Natural killer cell treated with Interleukin-12 subunit alpha and Interleukin-12 subunit beta and Interleukin-15 and Interleukin-18, amount 100 ng/mL, for 72 hours (primary cell): ENCODE data around the gene ZMYND12. TPM values are rescaled to one million over a fixed set of nuclear protein-coding genes. Genes with fewer than 3 reads are reported as not detected.

Source experiments
- ATAC-seq, 2 donors: fragments of 150-1000 bp; cut with Tn5 transposase in 1 of 2; sonication (Bioruptor Pico), chemical (Tn5 transposase) in 1 of 2; 2 replicates each; pipeline ENCODE4 v1.10.0; 2021
- DNase-seq: peaks from one replicate; pipeline ENCODE4 v3.0.0; 2022; ENCODE audit warnings: low spot score
- H3K27ac Mint-ChIP-seq, 2 donors: 1 replicate in 1 of 2; 2 replicates in 1 of 2; pipeline ENCODE4 v1.8.0; 2022; ENCODE audit warnings: mixed read lengths in 2 of 2, mild to moderate bottlenecking in 1 of 2, moderate library complexity in 1 of 2
- H3K27me3 Mint-ChIP-seq, 2 donors: 1 replicate in 1 of 2; 2 replicates in 1 of 2; pipeline ENCODE4 v1.8.0; 2022; ENCODE audit warnings: mixed read lengths in 2 of 2
- H3K36me3 Mint-ChIP-seq: one replicate; pipeline ENCODE4 v1.8.0; 2022; ENCODE audit warnings: mixed read lengths
- H3K4me1 Mint-ChIP-seq, 2 donors: 1 replicate in 1 of 2; 2 replicates in 1 of 2; pipeline ENCODE4 v1.8.0; 2022; ENCODE audit warnings: low read depth in 2 of 2, mixed read lengths in 2 of 2, mild to moderate bottlenecking in 1 of 2
- H3K4me3 Mint-ChIP-seq: one replicate; pipeline ENCODE4 v1.8.0; 2022; ENCODE audit warnings: mixed read lengths
- H3K9me3 Mint-ChIP-seq: 2 replicates; pipeline ENCODE4 v1.8.0; 2022; ENCODE audit warnings: mixed read lengths
- total RNA-seq, 2 donors: library from RNA; stranded (reverse); gene quantifications; one replicate each; pipeline ENCODE4 v1.2.3, GENCODE V29; 2022

The ZMYND12 gene
- total RNA-seq, 2 donors from 2014 or later = not detected

DNA sequence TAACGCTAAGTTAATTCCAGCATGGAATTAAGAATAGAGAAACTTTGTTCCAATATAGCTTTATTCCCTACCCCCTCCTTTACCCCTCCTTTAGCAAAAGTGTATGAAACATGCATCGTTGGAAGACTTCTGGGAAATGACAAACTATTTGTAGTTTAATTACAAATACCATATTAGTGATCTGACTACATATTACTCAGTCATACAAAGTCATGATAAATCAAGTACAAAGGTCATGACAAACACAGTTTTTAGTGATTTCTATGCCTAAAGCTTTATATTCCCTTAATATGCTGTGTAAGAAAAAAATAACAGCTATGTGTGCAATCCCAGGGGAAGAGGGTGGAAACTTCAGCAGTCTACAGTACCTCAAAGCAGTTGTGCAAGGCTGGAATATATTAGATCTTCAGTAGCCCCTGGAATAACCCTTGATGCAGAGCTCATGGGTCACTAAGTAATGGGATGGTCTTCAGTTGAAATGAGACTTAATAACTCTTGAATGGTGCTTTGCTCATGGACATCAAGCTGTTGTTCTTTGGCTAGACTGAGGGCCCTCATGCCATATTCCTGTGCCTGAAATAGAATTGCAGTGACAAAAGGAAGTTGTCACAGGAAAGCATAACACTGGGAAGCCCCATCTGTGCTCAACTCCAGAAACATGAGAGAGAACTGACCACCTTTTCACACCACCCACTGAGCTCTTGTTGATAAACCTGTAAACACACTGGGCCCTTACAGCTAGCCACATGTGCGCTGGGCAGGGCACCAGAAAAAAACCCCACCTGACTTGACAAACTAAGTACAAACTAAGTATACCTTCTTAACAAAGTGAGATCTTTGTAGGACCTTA lies 25.3 kb downstream of the ZMYND12 start:
- peaks cover 3 to 11% of the 10 kb centered on the region in 2 donors for H3K27me3 Mint-ChIP-seq
- ATAC-seq = no peak
- H3K36me3 Mint-ChIP-seq = no peaks in the 10 kb centered on the region
- H3K4me3 Mint-ChIP-seq = no peak overlapping the region
- no peaks in the 10 kb centered on the region for H3K9me3 Mint-ChIP-seq
- H3K4me1 Mint-ChIP-seq = peaks cover 0 to 5% of the 10 kb centered on the region in 2 donors
- DNase-seq = no peak
- no peak overlapping the region for H3K27ac Mint-ChIP-seq

DNA sequence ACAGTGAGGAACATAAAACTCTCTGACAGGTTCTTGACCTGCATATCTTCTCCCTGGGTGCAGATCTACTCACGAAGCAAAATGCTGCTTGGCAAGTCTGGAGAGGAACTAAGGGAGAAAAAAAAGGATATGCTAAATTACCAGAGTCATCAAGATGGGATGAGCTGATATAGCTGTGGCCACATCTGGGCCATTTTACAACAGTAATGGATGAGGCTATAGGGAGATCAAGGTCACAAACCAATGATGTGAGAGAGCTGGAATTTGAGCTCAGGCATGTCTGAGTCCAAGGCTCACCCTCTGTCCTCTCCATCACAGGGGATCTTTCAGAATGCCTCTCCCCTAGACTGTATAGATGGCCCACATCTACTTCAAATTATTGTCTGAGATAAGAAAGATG lies 26.2 kb downstream of the ZMYND12 start:
- no peak for ATAC-seq
- H3K4me3 Mint-ChIP-seq = no peak overlapping the region

GRCh38 chr1:42427240-42427639 lies 28.6 kb downstream of the ZMYND12 start:
- Mint-ChIP-seq H3K27me3 (peaks cover 4 to 29% of the 10 kb centered on the region in 2 donors), H3K4me3 (no peak overlapping the region), H3K36me3 (no peaks in the 10 kb centered on the region), H3K4me1 (peaks cover 0 to 5% of the 10 kb centered on the region in 2 donors), H3K9me3 (no peaks in the 10 kb centered on the region), H3K27ac (no peak overlapping the region)
- DNase-seq = no peak
- no peak for ATAC-seq

More for the DNA sequence above, 26.2 kb downstream of the ZMYND12 start:
- no peaks in the 10 kb centered on the region for H3K36me3 Mint-ChIP-seq
- peaks cover 0 to 20% of the 10 kb centered on the region in 2 donors for H3K27me3 Mint-ChIP-seq
- H3K9me3 Mint-ChIP-seq = no peaks in the 10 kb centered on the region
- no peak overlapping the region for H3K27ac Mint-ChIP-seq
- no peak for DNase-seq
- H3K4me1 Mint-ChIP-seq = peaks cover 0 to 5% of the 10 kb centered on the region in 2 donors

- DNase-seq (no peak), ATAC-seq (no peak)
These were observed 31.6 kb downstream of the ZMYND12 start for GRCh38 chr1:42424201-42424600.

GRCh38 chr1:42423681-42424080 lies 32.1 kb downstream of the ZMYND12 start:
- Mint-ChIP-seq H3K27ac (no peak overlapping the region), H3K4me3 (no peak overlapping the region), H3K4me1 (no peaks in the 10 kb centered on the region), H3K9me3 (no peaks in the 10 kb centered on the region), H3K27me3 (peaks cover 10 to 43% of the 10 kb centered on the region in 2 donors), H3K36me3 (no peaks in the 10 kb centered on the region)
- DNase-seq (no peak), ATAC-seq (no peak)

More at GRCh38 chr1:42424201-42424600, 31.6 kb downstream of the ZMYND12 start:
- H3K4me3 Mint-ChIP-seq = no peak overlapping the region
- peaks cover 10 to 43% of the 10 kb centered on the region in 2 donors for H3K27me3 Mint-ChIP-seq
- H3K36me3 Mint-ChIP-seq = no peaks in the 10 kb centered on the region
- no peaks in the 10 kb centered on the region for H3K9me3 Mint-ChIP-seq
- H3K4me1 Mint-ChIP-seq = no peaks in the 10 kb centered on the region
- no peak overlapping the region for H3K27ac Mint-ChIP-seq

GRCh38 chr1:42422737-42423136 lies 33.1 kb downstream of the ZMYND12 start:
- DNase-seq (no peak), ATAC-seq (no peak)
- H3K27ac Mint-ChIP-seq = no peak overlapping the region
- H3K9me3 Mint-ChIP-seq = no peaks in the 10 kb centered on the region
- H3K27me3 Mint-ChIP-seq = peaks cover 10 to 43% of the 10 kb centered on the region in 2 donors
- H3K4me1 Mint-ChIP-seq = no peaks in the 10 kb centered on the region
- no peaks in the 10 kb centered on the region for H3K36me3 Mint-ChIP-seq
- no peak overlapping the region for H3K4me3 Mint-ChIP-seq

GRCh38 chr1:42420911-42421585 lies 34.8 kb downstream of the ZMYND12 start:
- Mint-ChIP-seq H3K4me1 (no peaks in the 10 kb centered on the region), H3K4me3 (no peak overlapping the region), H3K27ac (no peak overlapping the region), H3K36me3 (no peaks in the 10 kb centered on the region), H3K9me3 (no peaks in the 10 kb centered on the region), H3K27me3 (peaks cover 10 to 34% of the 10 kb centered on the region in 2 donors)
- no peak for ATAC-seq
- DNase-seq = no peak

DNA sequence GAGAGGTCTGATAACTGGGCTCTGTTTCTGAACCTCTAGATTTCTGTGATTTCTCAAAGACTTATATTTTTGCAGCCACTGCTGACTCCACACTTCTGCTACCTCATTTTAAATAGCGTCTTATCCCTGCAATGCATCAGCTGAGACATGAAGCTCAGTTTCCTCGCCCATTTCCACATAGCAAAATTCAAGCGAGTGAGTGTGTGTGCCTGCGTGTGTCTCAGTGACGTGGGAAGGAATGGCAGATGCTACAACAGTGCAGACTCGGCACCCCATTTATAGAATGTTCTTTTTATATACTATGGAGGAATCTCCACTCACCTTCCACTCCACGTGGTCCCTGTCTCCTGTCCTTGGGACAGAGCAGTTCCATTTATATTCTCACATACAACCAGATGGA lies 35.7 kb downstream of the ZMYND12 start:
- DNase-seq = no peak
- H3K27me3 Mint-ChIP-seq = peaks cover 12 to 34% of the 10 kb centered on the region in 2 donors
- H3K27ac Mint-ChIP-seq = no peak overlapping the region
- H3K4me1 Mint-ChIP-seq = no peaks in the 10 kb centered on the region
- H3K4me3 Mint-ChIP-seq = no peak overlapping the region
- ATAC-seq = no peak
- H3K36me3 Mint-ChIP-seq = no peaks in the 10 kb centered on the region
- no peaks in the 10 kb centered on the region for H3K9me3 Mint-ChIP-seq

- Mint-ChIP-seq H3K27ac (no peak overlapping the region), H3K4me1 (no peaks in the 10 kb centered on the region), H3K4me3 (no peak overlapping the region), H3K27me3 (peaks cover 15 to 29% of the 10 kb centered on the region in 2 donors), H3K36me3 (no peaks in the 10 kb centered on the region), H3K9me3 (no peaks in the 10 kb centered on the region)
- DNase-seq (no peak), ATAC-seq (peak; percentile 17 to 43)
These were observed 36.5 kb downstream of the ZMYND12 start for GRCh38 chr1:42419126-42419821.

- Mint-ChIP-seq H3K36me3 (no peaks in the 10 kb centered on the region), H3K4me1 (no peaks in the 10 kb centered on the region)
These were observed 37.3 kb downstream of the ZMYND12 start for GRCh38 chr1:42418516-42418915.

DNA sequence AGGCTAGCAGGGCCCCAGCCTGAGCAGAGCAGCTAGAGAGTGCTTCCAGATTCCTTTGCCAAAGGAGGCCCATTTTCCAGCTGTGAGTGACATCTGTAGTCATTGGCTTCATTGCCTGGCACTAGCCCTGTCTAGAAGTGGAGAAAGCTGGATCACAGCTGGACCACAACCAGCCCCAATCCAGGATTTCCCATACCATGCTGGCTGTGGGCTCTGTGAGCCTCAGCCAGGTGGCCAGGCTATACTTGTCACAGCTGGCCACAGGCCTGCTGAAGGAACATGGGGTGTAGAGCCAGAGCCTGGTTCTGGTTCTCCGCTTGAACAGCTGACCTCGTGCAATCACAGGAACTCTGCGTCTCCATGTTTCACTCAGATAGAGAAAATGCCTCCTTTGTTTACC lies 38.7 kb downstream of the ZMYND12 start:
- Mint-ChIP-seq H3K9me3 (no peaks in the 10 kb centered on the region), H3K27me3 (peaks cover 14 to 21% of the 10 kb centered on the region in 2 donors), H3K4me3 (no peak overlapping the region), H3K36me3 (no peaks in the 10 kb centered on the region), H3K4me1 (no peaks in the 10 kb centered on the region), H3K27ac (no peak overlapping the region)
- ATAC-seq (peak in 1 of 2 donors; percentile 48), DNase-seq (no peak)

More at GRCh38 chr1:42418516-42418915, 37.3 kb downstream of the ZMYND12 start:
- Mint-ChIP-seq H3K27ac (no peak overlapping the region), H3K4me3 (no peak overlapping the region), H3K9me3 (no peaks in the 10 kb centered on the region), H3K27me3 (peaks cover 14 to 24% of the 10 kb centered on the region in 2 donors)
- DNase-seq (no peak), ATAC-seq (no peak)

DNA sequence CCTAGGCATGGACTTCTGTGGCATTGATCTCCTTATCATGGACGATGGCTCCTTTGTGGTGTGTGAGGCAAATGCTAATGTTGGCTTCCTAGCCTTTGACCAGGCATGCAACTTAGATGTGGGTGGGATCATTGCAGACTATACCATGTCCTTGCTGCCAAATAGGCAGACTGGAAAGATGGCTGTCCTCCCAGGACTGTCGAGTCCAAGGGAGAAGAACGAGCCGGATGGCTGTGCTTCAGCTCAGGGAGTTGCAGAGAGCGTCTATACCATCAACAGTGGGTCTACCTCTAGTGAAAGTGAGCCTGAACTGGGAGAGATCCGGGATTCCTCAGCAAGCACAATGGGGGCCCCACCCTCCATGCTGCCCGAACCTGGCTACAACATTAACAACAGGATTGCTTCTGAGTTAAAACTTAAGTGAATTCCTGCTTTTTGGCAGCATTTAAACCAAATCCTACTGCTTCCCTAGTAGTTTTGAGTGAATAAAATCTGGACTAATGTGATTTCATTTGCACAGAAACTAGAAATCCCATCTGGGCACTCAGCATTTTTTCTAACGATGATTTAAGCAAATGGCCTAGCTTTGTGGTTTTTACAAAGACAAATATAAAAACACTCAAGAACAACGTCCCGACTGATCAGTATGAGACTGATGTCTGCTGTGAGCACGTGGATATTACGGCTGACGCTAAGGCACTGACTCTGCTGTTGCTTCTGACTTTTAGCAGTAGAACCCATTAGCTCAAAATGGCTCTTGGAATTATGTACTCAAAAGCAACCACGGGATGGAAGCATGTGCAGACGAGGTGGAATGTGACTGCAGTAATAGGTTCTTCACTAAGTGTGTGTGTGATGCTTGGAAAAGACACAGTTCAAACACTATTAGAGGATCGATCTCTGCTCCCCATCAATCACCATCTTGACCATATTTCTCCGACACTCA lies 41.0 kb downstream of the ZMYND12 start:
- H3K9me3 Mint-ChIP-seq = no peaks in the 10 kb centered on the region
- no peak overlapping the region for H3K4me3 Mint-ChIP-seq
- ATAC-seq (no peak), DNase-seq (no peak)
- no peaks in the 10 kb centered on the region for H3K36me3 Mint-ChIP-seq
- H3K4me1 Mint-ChIP-seq = no peaks in the 10 kb centered on the region
- no peak overlapping the region for H3K27ac Mint-ChIP-seq
- H3K27me3 Mint-ChIP-seq = peaks cover 7 to 9% of the 10 kb centered on the region in 2 donors

DNA sequence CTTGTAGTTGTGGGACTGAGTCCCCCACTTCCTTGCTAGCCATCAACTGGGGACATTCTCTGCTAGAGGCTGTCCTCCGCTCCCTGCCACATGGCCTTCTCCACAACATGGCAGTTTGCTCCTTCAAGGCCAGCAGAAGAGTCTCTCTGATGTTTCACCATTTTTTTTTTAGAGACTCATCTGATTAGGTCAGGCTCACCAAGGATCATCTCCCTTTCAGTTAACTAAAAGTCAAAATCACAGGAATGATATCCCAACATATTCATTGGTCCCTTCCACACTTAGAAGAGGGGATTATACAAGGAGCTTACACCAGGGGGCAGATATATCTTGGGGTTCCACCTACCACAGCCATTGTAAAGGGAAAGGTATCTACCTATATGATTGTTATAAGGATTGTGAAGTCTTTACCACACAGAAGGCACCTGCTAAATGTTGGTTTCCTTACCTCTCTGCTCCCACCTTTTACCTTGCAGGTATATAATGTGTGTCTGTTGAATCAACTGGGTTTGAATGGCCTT lies 51.9 kb downstream of the ZMYND12 start:
- ATAC-seq = no peak
- Mint-ChIP-seq H3K27ac (no peak overlapping the region), H3K4me3 (no peak overlapping the region), H3K27me3 (peaks cover 5 to 22% of the 10 kb centered on the region in 2 donors), H3K4me1 (no peaks in the 10 kb centered on the region), H3K9me3 (no peaks in the 10 kb centered on the region), H3K36me3 (no peaks in the 10 kb centered on the region)
- DNase-seq = no peak
